HG03045 (cell line): ENCODE measurements around the gene RIF1.

ENCODE experiments used
- ATAC-seq: cut with Tn5 transposase; IDR thresholded peaks from one replicate; pipeline ENCODE4 v1.9.1; 2021; ENCODE audit warnings: mild to moderate bottlenecking, moderate library complexity; ENCODE audit not compliant: unreplicated experiment

RIF1 gene

DNA sequence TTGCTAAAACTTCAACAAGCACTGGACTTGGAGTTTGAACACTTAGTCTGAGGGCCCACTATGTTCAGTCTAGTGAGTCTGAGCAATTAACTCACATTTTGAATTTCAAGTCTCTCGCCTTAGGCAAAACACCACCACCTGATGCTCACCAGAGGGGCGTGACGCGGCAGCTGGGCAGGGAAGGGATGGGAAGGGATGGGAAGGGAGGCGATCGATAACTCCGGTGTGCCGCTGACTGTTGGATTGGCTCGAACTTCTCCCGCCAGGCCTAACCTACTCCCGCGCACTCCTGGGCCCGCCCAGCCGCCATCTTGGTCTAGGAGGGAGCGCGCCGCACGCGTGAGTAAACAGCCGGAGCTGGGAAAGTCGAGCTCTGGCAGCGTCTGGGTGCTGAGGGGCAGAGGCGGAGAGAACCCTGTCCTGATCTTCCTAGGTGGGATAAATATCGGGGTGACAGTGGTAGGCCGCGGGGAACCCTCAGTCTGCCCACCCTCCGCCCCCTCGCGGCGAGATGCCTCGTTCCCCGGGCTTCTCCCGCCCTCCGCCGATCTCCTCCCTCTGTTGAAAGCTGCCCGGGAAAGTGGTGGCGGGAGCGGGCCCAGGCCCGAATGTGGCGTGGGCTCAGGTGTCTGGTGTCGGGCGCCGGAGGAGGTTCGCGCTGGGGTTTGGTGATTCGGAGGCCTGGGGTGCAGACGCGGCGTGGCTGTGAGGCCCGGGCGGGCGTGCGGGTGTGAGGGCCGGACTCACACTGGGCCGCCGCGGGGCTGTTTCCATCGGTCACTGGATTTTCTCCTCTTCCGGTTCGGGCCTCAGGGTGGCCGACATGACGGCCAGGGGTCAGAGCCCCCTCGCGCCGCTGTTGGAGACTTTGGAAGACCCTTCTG, at the start of gene RIF1:
RIF1 (plus strand) TSS at position 302 of the 884 bp plus-strand sequence; CDS start at position 824, 522 bp downstream.
- peak; percentile 95 for ATAC-seq

GRCh38 chr2:151361674-151362370, 47.9 kb upstream of the RIF1 start:
- no peak for ATAC-seq

GRCh38 chr2:151363709-151364108, 46.0 kb upstream of the RIF1 start:
- ATAC-seq, result peak; percentile 82

- ATAC-seq, result no peak
Observed at GRCh38 chr2:151367571-151367970, 42.1 kb upstream of the RIF1 start.

DNA sequence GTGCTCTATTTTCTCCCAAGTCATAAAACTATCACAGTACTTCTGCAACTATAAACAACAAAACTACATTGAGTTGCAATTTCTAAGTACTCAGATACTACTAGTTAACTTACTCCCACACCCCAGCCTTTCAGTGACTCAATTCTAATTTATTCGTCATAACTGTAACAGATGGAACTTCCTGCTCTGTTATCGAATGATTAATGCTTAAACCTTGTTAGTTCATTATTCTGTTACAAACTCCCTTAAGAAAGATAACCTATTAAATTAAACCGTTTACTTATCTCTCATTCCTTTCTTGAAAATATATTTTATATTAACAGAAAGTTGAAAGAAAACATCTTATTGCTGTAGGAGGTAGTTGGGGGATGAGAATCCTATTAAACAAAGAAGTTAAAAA, 35.3 kb upstream of the RIF1 start:
- ATAC-seq, result peak; percentile 82

GRCh38 chr2:151379169-151379568, 30.5 kb upstream of the RIF1 start:
- ATAC-seq, result no peak

- ATAC-seq, result no peak
Observed at GRCh38 chr2:151380580-151381235, 29.0 kb upstream of the RIF1 start.

- no peak for ATAC-seq
Observed at GRCh38 chr2:151381266-151381665, 28.4 kb upstream of the RIF1 start.

DNA sequence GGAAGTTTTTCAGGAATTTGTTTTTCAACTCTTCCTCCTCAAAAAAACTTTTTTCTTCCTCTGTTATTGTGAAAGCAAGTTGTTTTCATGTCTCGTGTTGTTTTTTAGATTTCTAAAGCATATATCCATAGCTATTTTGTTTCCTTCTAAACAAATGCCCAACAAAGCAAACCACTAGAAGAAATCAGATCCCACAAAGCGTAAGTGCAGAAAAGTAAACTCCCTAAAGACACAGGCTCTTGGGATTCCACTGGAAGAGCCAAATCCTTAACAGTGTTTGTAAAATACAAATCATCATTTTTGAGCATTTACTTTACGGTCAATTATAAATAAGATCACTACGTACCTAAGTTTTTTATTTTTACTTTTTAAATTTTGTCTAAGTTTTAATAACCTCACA, 21.7 kb upstream of the RIF1 start:
- ATAC-seq, result no peak

DNA sequence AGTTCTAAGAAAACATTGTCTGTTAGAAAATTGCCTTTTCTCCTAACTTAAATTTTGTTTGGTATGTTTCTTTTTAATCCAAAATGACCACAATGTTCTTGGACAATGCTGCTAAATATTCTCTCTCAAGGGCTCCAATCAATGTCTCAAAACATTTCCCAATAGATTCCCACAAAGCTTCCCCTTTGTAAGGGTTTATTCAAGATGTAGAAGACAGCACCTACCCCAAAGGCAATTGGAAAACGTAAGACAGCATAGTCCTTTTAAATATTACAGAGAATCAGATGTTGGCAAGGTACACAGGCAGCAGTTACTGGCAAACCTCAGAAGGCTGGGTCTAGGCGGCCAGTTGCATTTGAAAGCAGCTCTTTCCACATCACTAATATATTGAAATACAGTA, 18.3 kb upstream of the RIF1 start:
- no peak for ATAC-seq

DNA sequence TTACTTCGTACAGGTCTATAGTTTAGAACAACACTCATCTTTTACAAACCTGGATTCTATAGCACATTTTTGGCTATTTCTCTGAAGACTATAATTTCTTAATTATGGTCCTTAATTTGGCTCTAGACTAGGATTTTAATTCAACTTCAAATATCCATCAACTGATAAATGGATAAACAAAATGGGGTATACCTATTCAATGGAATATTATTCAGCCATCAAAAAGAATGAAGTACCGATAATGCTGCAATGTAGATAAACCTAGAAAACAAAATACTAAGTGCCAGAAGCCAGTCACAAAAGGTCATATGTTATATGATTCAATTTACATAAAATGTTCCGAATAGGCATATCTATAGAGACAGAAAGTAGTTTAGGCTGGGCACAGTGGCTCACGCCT, 15.2 kb upstream of the RIF1 start:
- ATAC-seq, result no peak

DNA sequence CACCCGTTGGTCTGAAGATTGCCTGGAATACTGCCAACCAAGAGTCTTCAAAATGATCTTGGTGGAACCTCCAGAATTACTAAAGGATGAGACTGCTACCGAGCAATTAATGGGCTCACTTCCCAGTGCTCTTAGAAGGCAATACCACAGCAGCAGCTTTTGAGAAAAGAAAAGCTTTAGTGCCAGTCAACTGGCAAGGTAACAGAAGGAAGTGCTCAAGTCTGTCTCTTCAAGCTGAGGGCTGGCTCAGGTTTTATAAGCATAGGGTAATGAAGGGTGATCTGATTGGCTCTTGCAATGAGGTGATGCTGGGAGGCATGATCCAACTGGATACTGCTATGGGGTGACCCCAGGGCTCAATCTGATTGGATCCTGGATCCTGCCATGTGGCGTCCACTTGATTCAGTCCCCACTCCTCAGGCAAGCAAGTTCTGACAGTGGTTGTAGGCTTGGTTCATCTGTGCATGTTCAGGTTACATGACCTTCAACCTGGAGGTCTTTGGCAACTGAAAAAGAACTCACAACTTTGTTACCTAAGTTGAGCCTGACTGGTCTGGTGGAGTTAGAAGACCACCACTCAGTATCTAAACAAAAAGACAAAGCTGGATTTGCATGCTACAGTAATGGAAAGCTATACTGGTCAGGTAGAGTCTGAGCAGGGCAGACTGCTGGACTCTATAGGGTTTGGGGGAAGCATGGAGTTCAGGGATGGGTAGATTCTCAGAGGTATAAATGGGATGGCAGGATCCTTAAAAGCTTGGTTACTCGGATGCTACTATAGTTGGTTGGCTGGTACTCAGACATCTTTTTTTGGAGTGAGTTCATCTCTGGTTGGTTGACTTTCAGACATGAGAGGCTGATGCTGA, 14.0 kb upstream of the RIF1 start:
- ATAC-seq, result no peak

DNA sequence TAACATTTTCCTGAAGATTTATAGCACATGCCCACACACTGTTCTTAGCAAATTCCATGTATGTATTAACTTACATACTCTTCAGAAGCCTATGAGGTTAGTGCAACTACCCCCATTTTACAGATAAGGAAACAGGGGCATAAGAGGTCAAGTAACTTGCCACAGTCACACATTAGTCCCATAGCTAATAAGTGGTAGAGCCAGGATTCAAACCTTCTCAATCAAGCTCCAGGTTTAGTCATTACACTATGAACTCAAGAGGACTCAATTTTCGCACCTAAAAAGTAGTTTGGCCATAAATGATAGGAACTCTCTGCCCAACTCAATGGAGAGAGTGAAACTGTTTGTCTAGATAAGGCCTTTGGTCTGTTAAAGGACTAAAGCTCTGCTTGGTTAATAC, 9.7 kb upstream of the RIF1 start:
- no peak for ATAC-seq

DNA sequence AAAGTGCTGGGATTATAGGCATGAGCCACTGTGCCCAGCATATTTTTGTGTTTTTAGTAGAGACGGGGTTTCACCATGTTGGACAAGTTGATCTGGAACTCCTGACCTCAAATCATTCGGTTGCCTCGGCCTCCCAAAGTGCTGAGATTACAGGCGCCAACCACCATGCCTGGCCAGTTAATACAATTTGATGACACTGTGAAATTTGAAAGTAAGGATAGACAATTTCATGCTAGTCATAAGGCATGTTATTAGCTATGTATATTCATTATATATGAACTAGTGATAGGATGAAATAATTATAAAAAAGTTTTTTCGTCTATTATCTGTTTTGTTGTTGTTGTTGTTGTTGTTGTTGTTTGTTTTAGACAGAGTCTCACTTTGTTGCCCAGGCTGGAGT, 8.6 kb upstream of the RIF1 start:
- ATAC-seq, result no peak

- ATAC-seq, result no peak
Observed at GRCh38 chr2:151403914-151404313, 5.8 kb upstream of the RIF1 start.

DNA sequence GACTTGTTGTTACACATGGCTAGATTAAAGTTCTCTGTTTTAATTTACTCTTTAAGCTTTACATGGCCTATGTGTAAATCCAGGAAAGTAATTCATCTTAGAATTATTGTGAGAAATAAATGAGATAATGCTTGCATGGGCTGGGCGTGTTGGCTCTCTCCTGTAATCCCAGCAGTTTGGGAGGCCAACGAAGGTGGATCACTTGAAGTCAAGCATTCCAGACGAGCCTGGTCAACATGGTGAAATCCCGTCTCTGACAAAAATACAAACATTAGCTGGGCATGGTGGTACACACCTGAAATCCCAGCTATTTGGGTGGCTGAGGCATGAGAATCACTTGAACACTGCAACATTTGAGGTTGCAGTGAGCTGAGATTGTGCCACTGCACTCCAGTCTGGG, 4.3 kb upstream of the RIF1 start:
- ATAC-seq, result no peak

DNA sequence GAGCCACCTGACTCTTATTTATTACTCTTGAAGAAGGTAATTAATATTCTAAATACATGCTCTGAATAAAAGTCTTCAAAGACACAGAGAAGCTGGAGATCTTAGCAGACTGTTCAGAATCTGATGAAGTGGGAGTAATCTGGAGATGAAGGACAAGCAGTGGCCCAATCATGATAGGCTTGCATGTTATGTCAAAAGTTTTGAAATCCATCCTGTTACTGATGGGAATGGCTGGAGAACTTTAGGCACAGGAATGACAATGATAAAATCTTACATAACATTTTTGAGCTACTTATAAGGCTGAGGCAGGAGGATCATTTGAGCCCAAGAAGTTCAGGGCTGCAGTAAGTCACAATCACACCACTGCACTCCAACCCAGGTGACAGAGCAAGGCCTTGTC, 2.4 kb upstream of the RIF1 start:
- no peak for ATAC-seq

- ATAC-seq, result no peak
Observed at GRCh38 chr2:151408788-151409600, 708 bp upstream of the RIF1 start.

DNA sequence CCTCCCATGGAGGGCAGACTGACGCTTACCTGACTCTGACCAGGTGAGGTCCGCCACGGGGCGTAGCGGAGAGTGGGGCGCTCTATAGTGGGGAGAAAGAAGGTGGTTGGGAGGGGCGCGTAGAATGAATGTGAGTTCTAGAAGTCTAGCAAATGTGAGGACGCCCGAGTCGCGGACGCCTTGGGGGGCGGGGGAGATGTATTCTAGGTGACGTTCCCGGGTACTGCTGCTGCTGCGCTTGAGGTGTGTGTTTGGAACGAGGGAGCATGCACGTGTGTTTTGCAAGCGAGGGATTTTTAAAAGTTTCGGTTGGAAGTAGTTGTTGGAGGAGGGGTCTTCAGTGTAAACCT, 758 bp downstream of the RIF1 start:
- ATAC-seq, result peak; percentile 35

DNA sequence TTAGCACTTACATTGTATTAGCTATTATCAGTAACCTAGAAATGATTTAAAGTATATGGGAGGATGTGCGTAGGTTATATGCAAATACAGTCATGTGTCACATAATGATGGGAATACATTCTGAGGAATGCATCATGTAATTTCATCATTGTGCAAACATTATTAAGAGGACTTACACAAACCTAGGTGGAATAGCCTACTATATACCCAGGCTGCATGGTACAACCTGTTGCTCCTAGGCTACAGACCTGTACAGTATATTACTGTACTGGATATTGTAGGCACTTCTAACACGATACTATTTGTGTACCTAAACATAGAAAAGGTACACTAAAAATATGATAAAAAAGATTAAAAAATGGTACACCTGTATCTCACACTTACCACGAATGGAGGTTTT, 7.9 kb downstream of the RIF1 start:
- no peak for ATAC-seq
